ENCODE measurements around the gene RIMOC1. TPM values are rescaled to one million over a fixed set of nuclear protein-coding genes. Genes with fewer than 3 reads are reported as not detected.

Gene RIMOC1
- polyA plus RNA-seq, 1 donor (not counting 4 experiments of a cell fraction or from before 2014, with no cell fraction given) = 23.7 TPM

- dilution Hi-C loops (cut with MboI; ENCODE audit: extremely low pct_ligation_motif_present, low sequenced_read_pairs) = no loop called here
Observed at GRCh38 chr5:41863871-41864486, 40.2 kb upstream of the RIMOC1 start.

GRCh38 chr5:41869151-41869723, 34.9 kb upstream of the RIMOC1 start:
- Histone ChIP-seq H3K4me3 (ENCODE audit: control insufficient read depth in 2 of 3, extremely low read depth in 1 of 3, insufficient read depth in 2 of 3, low read depth in 1 of 3, low read length in 3 of 3) (peak overlapping the region; percentile 82 to 92 (median 85)), H3K9me3 (ENCODE audit: control insufficient read depth, low read depth, low read length) (no peaks in the 10 kb centered on the region), H3K27me3 (ENCODE audit: control insufficient read depth, extremely low read depth, insufficient read depth, low read length) (no peaks in the 10 kb centered on the region), H3K4me2 (ENCODE audit: control insufficient read depth, extremely low read depth, insufficient read depth, low read depth, low read length) (peak overlapping the region; percentile 91), H3K79me2 (ENCODE audit: control insufficient read depth, insufficient read depth, low read length) (peaks cover 34% of the 10 kb centered on the region), H3K27ac (ENCODE audit: control insufficient read depth, insufficient read depth, low read length) (peak overlapping the region; percentile 83), H2AFZ (ENCODE audit: control insufficient read depth, low read length) (peak overlapping the region; percentile 99), H3K9me1 (ENCODE audit: control insufficient read depth, extremely low read depth, insufficient read depth, low read length) (no peaks in the 10 kb centered on the region), H4K20me1 (ENCODE audit: control insufficient read depth, extremely low read depth, insufficient read depth, low read length) (no peaks in the 10 kb centered on the region), H3K4me1 (ENCODE audit: control insufficient read depth, extremely low read depth, insufficient read depth, low read length) (peaks cover 22% of the 10 kb centered on the region), H3K36me3 (ENCODE audit: control insufficient read depth in 2 of 2, extremely low read depth in 1 of 2, insufficient read depth in 2 of 2, low read length in 2 of 2) (no peaks in the 10 kb centered on the region), H3K9ac (ENCODE audit: control insufficient read depth, extremely low read depth, insufficient read depth, low read length) (peak overlapping the region; percentile 91)
- dilution Hi-C loops (cut with MboI; ENCODE audit: extremely low pct_ligation_motif_present, low sequenced_read_pairs) = no loop called here
- FAIRE-seq (no peak), DNase-seq (ENCODE audit: low read depth, low spot score) (no peak)
- TF ChIP-seq EZH2 (IDR thresholded peaks at IDR 0.05; ENCODE audit: low read length) (no peak), CTCF (optimal IDR thresholded peaks at IDR 0.05 in 1 of 3, IDR thresholded peaks at IDR 0.05 in 1 of 3, conservative IDR thresholded peaks at IDR 0.05 in 1 of 3; ENCODE audit: extremely low read depth in 1 of 3, insufficient read depth in 2 of 3, low read length in 3 of 3) (no peak)

More at GRCh38 chr5:41863871-41864486, 40.2 kb upstream of the RIMOC1 start:
- H3K27ac ChIP-seq (ENCODE audit: control insufficient read depth, insufficient read depth, low read length) = peak overlapping the region; percentile 4
- no peak overlapping the region for H2AFZ ChIP-seq (ENCODE audit: control insufficient read depth, low read length)
- H3K9me1 ChIP-seq (ENCODE audit: control insufficient read depth, extremely low read depth, insufficient read depth, low read length) = no peaks in the 10 kb centered on the region
- no peaks in the 10 kb centered on the region for H3K9me3 ChIP-seq (ENCODE audit: control insufficient read depth, low read depth, low read length)
- H3K4me1 ChIP-seq (ENCODE audit: control insufficient read depth, extremely low read depth, insufficient read depth, low read length) = peaks cover 23% of the 10 kb centered on the region
- no peak for DNase-seq (ENCODE audit: low read depth, low spot score)
- peaks cover 2 to 10% of the 10 kb centered on the region in 2 experiments for H3K36me3 ChIP-seq (ENCODE audit: control insufficient read depth in 2 of 2, extremely low read depth in 1 of 2, insufficient read depth in 2 of 2, low read length in 2 of 2)
- H3K4me3 ChIP-seq (ENCODE audit: control insufficient read depth in 2 of 3, extremely low read depth in 1 of 3, insufficient read depth in 2 of 3, low read depth in 1 of 3, low read length in 3 of 3) = no peak overlapping the region
- peaks cover 42% of the 10 kb centered on the region for H3K79me2 ChIP-seq (ENCODE audit: control insufficient read depth, insufficient read depth, low read length)
- TF ChIP-seq EZH2 (IDR thresholded peaks at IDR 0.05; ENCODE audit: low read length) = no peak
- no peak for TF ChIP-seq CTCF (optimal IDR thresholded peaks at IDR 0.05 in 1 of 3, IDR thresholded peaks at IDR 0.05 in 1 of 3, conservative IDR thresholded peaks at IDR 0.05 in 1 of 3; ENCODE audit: extremely low read depth in 1 of 3, insufficient read depth in 2 of 3, low read length in 3 of 3)
- H3K27me3 ChIP-seq (ENCODE audit: control insufficient read depth, extremely low read depth, insufficient read depth, low read length) = no peaks in the 10 kb centered on the region
- H4K20me1 ChIP-seq (ENCODE audit: control insufficient read depth, extremely low read depth, insufficient read depth, low read length) = no peaks in the 10 kb centered on the region
- H3K4me2 ChIP-seq (ENCODE audit: control insufficient read depth, extremely low read depth, insufficient read depth, low read depth, low read length) = peak overlapping the region; percentile 22
- FAIRE-seq = peak; percentile 61
- no peak overlapping the region for H3K9ac ChIP-seq (ENCODE audit: control insufficient read depth, extremely low read depth, insufficient read depth, low read length)

Measured in keratinocyte (primary cell).